Right lobe of liver (tissue), 6 donors: Measurements from ENCODE around the gene HNRNPUL2. TPM values are rescaled to one million over a fixed set of nuclear protein-coding genes. Genes with fewer than 3 reads are reported as not detected.

Experiments
- ATAC-seq, 4 donors: fragments of 200-7000 bp; cut with Tn5 transposase; one replicate each; pipeline ENCODE4 v1.9.1; 2020; ENCODE audit warnings: mild to moderate bottlenecking in 4 of 4, moderate library complexity in 4 of 4
- DNase-seq, 3 donors: peaks; one replicate each; pipeline ENCODE4 v3.0.0-alpha.2; 2020
- H3K27ac ChIP-seq, 3 donors: fragments of 200-600 bp; one replicate each; pipeline ENCODE4 v1.8.0; 2022
- H3K27me3 ChIP-seq, 2 donors: fragments of 200-600 bp; one replicate each; pipeline ENCODE4 v1.8.0; 2022
- H3K36me3 ChIP-seq, 4 donors: fragments of 200-600 bp; sonication (generic) in 1 of 4; one replicate each; pipeline versions ENCODE4 v1.5.1 to v1.8.0; 2017 to 2022; ENCODE audit warnings: control low read depth in 1 of 4
- H3K4me1 ChIP-seq, 4 donors: fragments of 200-600 bp; sonication (generic) in 1 of 4; one replicate each; pipeline versions ENCODE4 v1.5.1 to v1.8.0; 2017 to 2022; ENCODE audit warnings: control low read depth in 1 of 4
- H3K4me3 ChIP-seq, 3 donors: fragments of 200-600 bp; one replicate each; pipeline ENCODE4 v1.8.0; 2022
- H3K9me3 ChIP-seq, 4 donors: fragments of 200-600 bp; sonication (generic) in 1 of 4; one replicate each; pipeline versions ENCODE4 v1.5.1 to v1.8.0; 2017 to 2022; ENCODE audit warnings: control low read depth in 1 of 4
- CTCF ChIP-seq, 4 donors: fragments of 200-600 bp in 3 of 4; fragments of 450-650 bp in 1 of 4; IDR thresholded peaks; one replicate each; pipeline versions ENCODE4 v1.5.1 to v1.8.0; 2016 to 2022; ENCODE audit warnings: antibody characterized with exemption in 4 of 4, mild to moderate bottlenecking in 2 of 4
- POLR2A ChIP-seq: fragments of 450-650 bp; IDR thresholded peaks from one replicate; pipeline ENCODE4 v1.6.1; 2017; ENCODE audit warnings: antibody characterized with exemption, mild to moderate bottlenecking
- WGBS: methylation state at CpG from one replicate; pipeline ENCODE4 v1.1.6; 2018; ENCODE audit warnings: low coverage, low lambda C conversion rate; ENCODE audit not compliant: insufficient coverage; ENCODE audit errors: missing lambda C conversion rate; 5-methylcytosine and 5-hydroxymethylcytosine counted together
- intact Hi-C, 2 donors: fragments of 100-400 bp; cut with DNase I; formaldehyde crosslinking; loops; one replicate each; pipeline versions ENCODE4 v1.11.2 to v1.14.1; 2022
- total RNA-seq, 6 experiments: library from RNA; depleted of rRNA in 2 of 6; stranded (reverse); fragments of >200 nt in 2 of 6; fragmentation: NEBNext Ultra II Directional in 3 of 6; extraction: Animal tissue kit (Norgen Biotek cat#: 25700) in 3 of 6; gene quantifications; one replicate each; pipeline versions ENCODE4 v1.1.0 to v1.2.4, GENCODE V29; 2016 to 2023
- donor health status: DM: no; HTN: yes; CAD: no.
- donor health status: DM: no; HTN: no; CAD: no.
- donor health status: DM: no; HTN: no; CAD: no.
- donor health status: DM: no; HTN: yes; CAD: no.
- donor health status: DM: no; HTN: yes; CAD: no.

HNRNPUL2 gene
- total RNA-seq, 6 experiments from 2014 or later = 7.9 to 17.1 (median 13.3) TPM

DNA sequence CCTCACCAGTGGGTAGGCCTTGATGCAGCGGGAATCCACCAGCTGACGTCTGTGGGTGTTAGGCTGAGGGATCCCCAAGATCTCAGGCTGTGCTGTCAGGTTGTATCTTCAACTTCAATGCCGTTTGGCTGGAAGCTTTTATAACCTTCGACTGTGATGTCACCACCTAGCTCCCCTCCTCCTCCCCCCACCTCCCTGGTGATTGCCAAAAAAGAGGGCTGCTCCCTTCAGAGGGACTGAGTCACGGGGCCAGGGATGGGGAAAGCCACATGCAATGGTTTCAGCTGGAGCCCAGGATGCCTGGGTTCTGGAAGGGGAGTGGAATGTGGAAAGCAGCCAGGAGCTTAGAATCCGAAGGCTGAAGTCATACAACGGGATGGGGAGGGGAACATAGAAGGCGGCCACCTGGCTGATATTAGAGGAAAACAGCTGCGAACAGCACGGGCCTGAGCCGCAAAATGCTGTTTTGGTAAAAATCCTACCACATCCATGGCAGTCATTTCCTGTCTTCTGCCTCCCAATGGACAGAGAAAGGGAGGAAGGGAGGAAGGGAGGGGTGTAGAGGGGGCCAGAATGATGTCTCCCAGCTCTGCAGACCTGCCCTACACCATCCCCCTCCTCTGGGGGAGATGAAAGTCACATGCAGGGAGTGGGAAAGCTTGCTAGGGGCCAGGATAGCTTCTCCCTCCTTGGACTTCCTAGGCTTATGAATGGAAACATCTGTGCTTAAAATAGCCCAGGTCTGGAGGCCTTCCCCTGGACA is 37.7 kb downstream of the HNRNPUL2 start, which contains the start of gene LRRN4CL:
LRRN4CL (minus strand) TSS at position 110 of the 763 bp plus-strand sequence. CDS start 1,022 bp downstream, outside the sequence.
- Histone ChIP-seq H3K27ac (no peak within 1 kb of the TSS), H3K4me1 (peaks cover 0 to 6% (median 0%) of the 10 kb centered on the region in 4 donors), H3K9me3 (no peaks in the 10 kb centered on the region), H3K4me3 (no peak within 1 kb of the TSS), H3K36me3 (peaks cover 0 to 30% (median 5%) of the 10 kb centered on the region in 4 donors), H3K27me3 (no peaks in the 10 kb centered on the region)
- no peak for DNase-seq
- no peak for TF ChIP-seq POLR2A
- no peak for TF ChIP-seq CTCF (IDR thresholded peaks at IDR 0.05)
- WGBS = 45% methylated on average over 9 of the region's 11 CpGs
- no peak for ATAC-seq
- intact Hi-C loops = no loop called here

DNA sequence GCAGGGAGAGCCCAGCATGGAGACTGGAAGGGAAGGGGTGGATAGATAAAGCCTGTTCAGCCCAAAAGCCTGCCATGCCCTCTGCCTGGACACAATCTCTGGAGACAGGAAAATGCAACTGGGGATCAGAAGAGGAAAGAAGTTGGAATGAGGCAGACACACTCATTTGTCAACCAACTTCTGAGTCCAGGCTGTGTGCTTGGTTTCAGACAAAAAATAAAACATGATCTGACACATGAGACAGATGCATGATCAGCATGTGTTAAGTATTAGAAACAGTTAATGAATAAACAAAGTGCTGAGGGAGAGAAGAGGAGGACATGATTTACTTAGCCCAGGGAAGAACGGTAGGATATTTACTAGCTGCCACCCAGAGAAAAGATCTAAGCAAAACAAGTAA is 38.8 kb downstream of the HNRNPUL2 start:
- TF ChIP-seq POLR2A = no peak
- TF ChIP-seq CTCF (IDR thresholded peaks at IDR 0.05) = no peak
- DNase-seq = no peak
- WGBS = 31% methylated on average over 1 of the region's 1 CpG
- Histone ChIP-seq H3K36me3 (peaks cover 0 to 29% (median 5%) of the 10 kb centered on the region in 4 donors), H3K4me1 (peaks cover 0 to 6% (median 0%) of the 10 kb centered on the region in 4 donors), H3K27me3 (no peaks in the 10 kb centered on the region), H3K27ac (no peak overlapping the region), H3K4me3 (no peak overlapping the region), H3K9me3 (no peaks in the 10 kb centered on the region)
- ATAC-seq = peak in 1 of 4 donors; percentile 45
- intact Hi-C loops = no loop called here

- no peak overlapping the region for H3K27ac ChIP-seq
- intact Hi-C loops = no loop called here
- H3K36me3 ChIP-seq = peaks cover 0 to 21% (median 4%) of the 10 kb centered on the region in 4 donors
- H3K9me3 ChIP-seq = no peaks in the 10 kb centered on the region
- H3K27me3 ChIP-seq = no peaks in the 10 kb centered on the region
- peak overlapping the region in 1 of 3 donors; percentile 26 for H3K4me3 ChIP-seq
- TF ChIP-seq CTCF (IDR thresholded peaks at IDR 0.05) (no peak), POLR2A (no peak)
- DNase-seq (no peak), ATAC-seq (peak; percentile 20 to 71 (median 33))
- 79% methylated on average over 13 of the region's 74 CpGs for WGBS
- H3K4me1 ChIP-seq = peaks cover 0 to 6% (median 0%) of the 10 kb centered on the region in 4 donors
Observed at GRCh38 chr11:62687508-62688396, 39.5 kb downstream of the HNRNPUL2 start.

GRCh38 chr11:62682518-62682917 is 44.7 kb downstream of the HNRNPUL2 start:
- intact Hi-C loops = no loop called here
- DNase-seq = no peak
- H3K36me3 ChIP-seq = peaks cover 0 to 1% (median 0%) of the 10 kb centered on the region in 4 donors
- 56% methylated on average over 7 of the region's 7 CpGs for WGBS
- no peak overlapping the region for H3K27ac ChIP-seq
- TF ChIP-seq POLR2A (no peak), CTCF (IDR thresholded peaks at IDR 0.05) (no peak)
- ATAC-seq = no peak
- no peaks in the 10 kb centered on the region for H3K27me3 ChIP-seq
- peaks cover 0 to 10% (median 5%) of the 10 kb centered on the region in 4 donors for H3K4me1 ChIP-seq
- H3K9me3 ChIP-seq = no peaks in the 10 kb centered on the region
- no peak overlapping the region for H3K4me3 ChIP-seq
